ENCODE measurements around the gene EIF2A.

The EIF2A gene

DNA sequence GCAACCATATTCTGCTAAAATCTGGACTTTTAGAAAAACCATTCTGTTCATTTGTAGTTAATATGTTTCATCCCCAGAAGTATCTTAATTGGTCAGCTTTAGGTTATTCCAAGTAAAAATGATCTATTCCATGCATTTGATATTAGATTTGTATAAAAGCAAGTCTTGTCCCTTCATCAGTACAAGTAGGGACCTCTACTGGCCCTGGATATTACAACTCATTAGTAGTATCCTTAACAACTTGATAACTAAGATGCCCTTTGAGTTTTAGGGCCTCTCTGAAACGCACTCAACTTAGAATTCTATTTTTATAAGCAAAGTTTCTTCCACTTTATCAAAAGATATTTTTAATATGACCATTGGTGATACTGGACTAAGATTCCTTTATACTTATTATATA, 31.3 kb downstream of the EIF2A start:
- H4K20me1 ChIP-seq (ENCODE audit: low read depth, low read length): peaks cover 4% of the 10 kb centered on the region; the same call in 1 of the 2 replicates
- H3K9ac ChIP-seq (ENCODE audit: low read length): no peak overlapping the region
- TF ChIP-seq CTCF (IDR thresholded peaks at IDR 0.05; ENCODE audit: insufficient read depth, low read length, poor library complexity, severe bottlenecking): no peak
- no peak for TF ChIP-seq EZH2phosphoT487 (conservative IDR thresholded peaks at IDR 0.05; ENCODE audit: low read length)
- H3K27ac ChIP-seq (ENCODE audit: low read depth, low read length): no peak overlapping the region
- no peak overlapping the region for H3K4me3 ChIP-seq (ENCODE audit: insufficient read depth, low read length, poor library complexity, severe bottlenecking)
- H3K4me2 ChIP-seq (ENCODE audit: low read depth, low read length, poor library complexity, severe bottlenecking): no peak overlapping the region
- peaks cover 54% of the 10 kb centered on the region for H3K36me3 ChIP-seq (ENCODE audit: low read length)
- H3F3A ChIP-seq (ENCODE audit: insufficient read depth): peaks cover 14% of the 10 kb centered on the region
- H3K79me2 ChIP-seq (ENCODE audit: insufficient read depth, low read length): peaks cover 18% of the 10 kb centered on the region
- H2AFZ ChIP-seq (ENCODE audit: low read depth, low read length, severe bottlenecking): no peak overlapping the region
- H3K9me2 ChIP-seq (replicated peaks; ENCODE audit: insufficient read depth, low read length): no peaks in the 10 kb centered on the region
- H3K9me3 ChIP-seq (ENCODE audit: insufficient read depth, low read length): no peaks in the 10 kb centered on the region
- H3K27me3 ChIP-seq (ENCODE audit: low read length): no peaks in the 10 kb centered on the region

DNA sequence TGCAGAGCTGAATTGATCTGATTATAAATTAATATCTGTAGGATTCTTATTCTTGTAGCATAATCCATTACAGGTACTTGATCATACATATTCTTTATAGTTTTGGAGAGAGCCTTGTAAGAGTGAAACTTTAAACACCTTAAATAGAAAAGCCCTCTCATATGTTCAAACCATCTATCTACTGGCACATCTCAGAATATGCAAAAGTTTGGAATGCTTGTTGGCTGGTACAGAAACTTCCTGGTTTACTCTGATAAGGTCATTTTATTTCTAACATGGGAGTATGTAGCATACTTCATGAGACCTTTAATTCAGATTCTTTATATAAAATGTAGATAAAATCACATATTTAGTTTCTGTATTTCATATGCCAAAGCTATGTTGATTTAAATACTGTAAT, 34.6 kb downstream of the EIF2A start:
- Histone ChIP-seq H3K9me3 (ENCODE audit: insufficient read depth, low read length) (no peaks in the 10 kb centered on the region), H3K9ac (ENCODE audit: low read length) (no peak overlapping the region), H3F3A (ENCODE audit: insufficient read depth) (peaks cover 26% of the 10 kb centered on the region), H4K20me1 (ENCODE audit: low read depth, low read length) (peaks cover 4% of the 10 kb centered on the region; the same call in 1 of the 2 replicates), H3K79me2 (ENCODE audit: insufficient read depth, low read length) (peaks cover 27% of the 10 kb centered on the region; the same call in 1 of the 2 replicates), H3K4me2 (ENCODE audit: low read depth, low read length, poor library complexity, severe bottlenecking) (no peak overlapping the region), H3K36me3 (ENCODE audit: low read length) (peaks cover 60% of the 10 kb centered on the region), H2AFZ (ENCODE audit: low read depth, low read length, severe bottlenecking) (no peak overlapping the region), H3K27me3 (ENCODE audit: low read length) (no peaks in the 10 kb centered on the region), H3K9me2 (replicated peaks; ENCODE audit: insufficient read depth, low read length) (no peaks in the 10 kb centered on the region), H3K27ac (ENCODE audit: low read depth, low read length) (no peak overlapping the region), H3K4me3 (ENCODE audit: insufficient read depth, low read length, poor library complexity, severe bottlenecking) (no peak overlapping the region)
- TF ChIP-seq EZH2phosphoT487 (conservative IDR thresholded peaks at IDR 0.05; ENCODE audit: low read length) (no peak), CTCF (IDR thresholded peaks at IDR 0.05; ENCODE audit: insufficient read depth, low read length, poor library complexity, severe bottlenecking) (no peak)

GRCh38 chr3:150582620-150583019, 36.0 kb downstream of the EIF2A start:
- H3F3A ChIP-seq (ENCODE audit: insufficient read depth): peaks cover 38% of the 10 kb centered on the region
- H3K27ac ChIP-seq (ENCODE audit: low read depth, low read length): no peak overlapping the region
- no peak overlapping the region for H3K4me3 ChIP-seq (ENCODE audit: insufficient read depth, low read length, poor library complexity, severe bottlenecking)
- H3K36me3 ChIP-seq (ENCODE audit: low read length): peaks cover 53% of the 10 kb centered on the region
- H3K9me3 ChIP-seq (ENCODE audit: insufficient read depth, low read length): no peaks in the 10 kb centered on the region
- H3K9ac ChIP-seq (ENCODE audit: low read length): no peak overlapping the region
- peaks cover 4% of the 10 kb centered on the region; the same call in 1 of the 2 replicates for H4K20me1 ChIP-seq (ENCODE audit: low read depth, low read length)
- no peak overlapping the region for H3K4me2 ChIP-seq (ENCODE audit: low read depth, low read length, poor library complexity, severe bottlenecking)
- peaks cover 27% of the 10 kb centered on the region; the same call in 1 of the 2 replicates for H3K79me2 ChIP-seq (ENCODE audit: insufficient read depth, low read length)
- H3K27me3 ChIP-seq (ENCODE audit: low read length): no peaks in the 10 kb centered on the region
- TF ChIP-seq CTCF (IDR thresholded peaks at IDR 0.05; ENCODE audit: insufficient read depth, low read length, poor library complexity, severe bottlenecking): no peak
- TF ChIP-seq EZH2phosphoT487 (conservative IDR thresholded peaks at IDR 0.05; ENCODE audit: low read length): no peak
- H2AFZ ChIP-seq (ENCODE audit: low read depth, low read length, severe bottlenecking): no peak overlapping the region
- no peaks in the 10 kb centered on the region for H3K9me2 ChIP-seq (replicated peaks; ENCODE audit: insufficient read depth, low read length)
